ENCODE measurements around the gene BAZ1B. TPM values are rescaled to one million over a fixed set of nuclear protein-coding genes. Genes with fewer than 3 reads are reported as not detected.
A peak's percentile ranks its signal among the peaks of the same experiment; 100 is the strongest.
"Not testable (repeated sequence)": the region's sequence is repeated elsewhere in the genome, so short reads cannot be mapped to it uniquely, and the experiment has no call there.

Gene BAZ1B
- total and polyA plus RNA-seq, 2 donors from 2014 or later = 10.4 to 52.0 TPM

- Histone ChIP-seq H3K9me3 (ENCODE audit: control insufficient read depth in 2 of 3, insufficient read depth in 1 of 3, low read length in 3 of 3) (no peaks in the 10 kb centered on the region), H3K27ac (ENCODE audit: low read depth in 2 of 2, low read length in 2 of 2) (no peak overlapping the region), H3K36me3 (ENCODE audit: control insufficient read depth in 2 of 3, insufficient read depth in 3 of 3, low read length in 3 of 3) (no peaks in the 10 kb centered on the region), H3K27me3 (ENCODE audit: control insufficient read depth, insufficient read depth, low read length) (no peaks in the 10 kb centered on the region), H3K9ac (ENCODE audit: low read length in 3 of 3) (no peak overlapping the region), H3K4me1 (ENCODE audit: control insufficient read depth in 2 of 3, insufficient read depth in 2 of 3, low read depth in 1 of 3, low read length in 3 of 3) (no peaks in the 10 kb centered on the region), H3K4me3 (ENCODE audit: low read length in 3 of 3) (no peak overlapping the region)
- no peak for TF ChIP-seq CTCF (IDR thresholded peaks at IDR 0.05; ENCODE audit: borderline replicate concordance, extremely low read depth, insufficient read depth)
- intact Hi-C loops (cut with DNase I) = no loop called here
- FAIRE-seq (no peak), DNase-seq (no peak)
Measured at GRCh38 chr7:73418113-73418703, 103.9 kb downstream of the BAZ1B start.

GRCh38 chr7:73410541-73411131, 111.5 kb downstream of the BAZ1B start:
- H3K27me3 ChIP-seq (ENCODE audit: control insufficient read depth, insufficient read depth, low read length); FAIRE-seq; H3K4me3 ChIP-seq (ENCODE audit: low read length in 3 of 3); intact Hi-C loops (cut with DNase I); H3K36me3 ChIP-seq (ENCODE audit: control insufficient read depth in 2 of 3, insufficient read depth in 3 of 3, low read length in 3 of 3); H3K4me1 ChIP-seq (ENCODE audit: control insufficient read depth in 2 of 3, insufficient read depth in 2 of 3, low read depth in 1 of 3, low read length in 3 of 3); H3K27ac ChIP-seq (ENCODE audit: low read depth in 2 of 2, low read length in 2 of 2); H3K9ac ChIP-seq (ENCODE audit: low read length in 3 of 3); H3K9me3 ChIP-seq (ENCODE audit: control insufficient read depth in 2 of 3, insufficient read depth in 1 of 3, low read length in 3 of 3): not testable (repeated sequence)
- peak in 4 of 5 donors; percentile 56 to 84 (median 59) for DNase-seq

GRCh38 chr7:73404860-73405259, 117.2 kb downstream of the BAZ1B start:
- H3K27me3 ChIP-seq (ENCODE audit: control insufficient read depth, insufficient read depth, low read length); intact Hi-C loops (cut with DNase I); H3K9ac ChIP-seq (ENCODE audit: low read length in 3 of 3); H3K36me3 ChIP-seq (ENCODE audit: control insufficient read depth in 2 of 3, insufficient read depth in 3 of 3, low read length in 3 of 3); H3K9me3 ChIP-seq (ENCODE audit: control insufficient read depth in 2 of 3, insufficient read depth in 1 of 3, low read length in 3 of 3); H3K4me1 ChIP-seq (ENCODE audit: control insufficient read depth in 2 of 3, insufficient read depth in 2 of 3, low read depth in 1 of 3, low read length in 3 of 3); H3K4me3 ChIP-seq (ENCODE audit: low read length in 3 of 3); DNase-seq; FAIRE-seq; H3K27ac ChIP-seq (ENCODE audit: low read depth in 2 of 2, low read length in 2 of 2): not testable (repeated sequence)

GRCh38 chr7:73399185-73400050, 122.7 kb downstream of the BAZ1B start:
- H3K9me3 ChIP-seq (ENCODE audit: control insufficient read depth in 2 of 3, insufficient read depth in 1 of 3, low read length in 3 of 3); FAIRE-seq; H3K27ac ChIP-seq (ENCODE audit: low read depth in 2 of 2, low read length in 2 of 2); H3K4me1 ChIP-seq (ENCODE audit: control insufficient read depth in 2 of 3, insufficient read depth in 2 of 3, low read depth in 1 of 3, low read length in 3 of 3); H3K27me3 ChIP-seq (ENCODE audit: control insufficient read depth, insufficient read depth, low read length); intact Hi-C loops (cut with DNase I); H3K36me3 ChIP-seq (ENCODE audit: control insufficient read depth in 2 of 3, insufficient read depth in 3 of 3, low read length in 3 of 3): not testable (repeated sequence)
- peak overlapping the region in 1 of 3 donors; percentile 18 for H3K9ac ChIP-seq (ENCODE audit: low read length in 3 of 3)
- peak; percentile 87 to 92 (median 91) for DNase-seq
- H3K4me3 ChIP-seq (ENCODE audit: low read length in 3 of 3) = peak overlapping the region in 2 of 3 donors; percentile 50 to 60

All from kidney (tissue), 14 donors.